ENCODE measurements around the gene PIGC.
"Not testable (repeated sequence)": the region's sequence is repeated elsewhere in the genome, so short reads cannot be mapped to it uniquely, and the experiment has no call there.

The PIGC gene

GRCh38 chr1:172465617-172466016 is 21.7 kb upstream of the PIGC start:
- DNase-seq: no peak

GRCh38 chr1:172460887-172461315 is 17.0 kb upstream of the PIGC start:
- no peak for DNase-seq

GRCh38 chr1:172460177-172460576 is 16.3 kb upstream of the PIGC start:
- DNase-seq: no peak

DNA sequence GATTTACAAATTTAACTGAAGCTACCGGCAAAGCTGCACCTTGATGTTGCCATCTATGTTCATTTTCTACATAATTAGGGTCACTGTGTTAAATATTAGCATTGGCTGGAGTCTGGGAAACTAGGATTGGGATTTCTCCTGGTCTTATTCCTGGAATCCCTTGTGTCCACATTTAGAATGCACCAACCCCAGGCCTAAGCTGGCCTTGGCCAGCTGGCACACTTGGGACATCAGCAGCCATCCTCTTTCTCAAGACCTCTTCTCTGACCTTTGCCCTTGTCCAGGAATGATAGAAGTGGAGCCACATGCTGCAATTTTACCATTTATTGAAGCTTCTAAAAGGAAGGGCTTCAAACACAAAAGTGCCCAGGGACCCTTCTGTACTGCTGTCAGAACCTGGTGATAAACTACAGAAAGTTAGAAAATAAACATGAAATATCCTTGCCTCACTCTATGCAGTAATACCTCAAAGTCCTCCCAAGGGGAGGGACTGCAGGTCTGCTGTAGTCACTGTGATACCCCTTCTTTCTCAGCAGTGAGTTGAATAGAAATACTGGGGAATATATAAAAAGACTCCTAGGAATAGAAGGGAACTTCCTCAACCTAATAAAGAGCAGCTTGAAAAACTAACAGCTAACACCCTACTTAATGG is 13.7 kb upstream of the PIGC start:
- no peak for DNase-seq

GRCh38 chr1:172456344-172456769 is 12.5 kb upstream of the PIGC start:
- no peak for DNase-seq

DNA sequence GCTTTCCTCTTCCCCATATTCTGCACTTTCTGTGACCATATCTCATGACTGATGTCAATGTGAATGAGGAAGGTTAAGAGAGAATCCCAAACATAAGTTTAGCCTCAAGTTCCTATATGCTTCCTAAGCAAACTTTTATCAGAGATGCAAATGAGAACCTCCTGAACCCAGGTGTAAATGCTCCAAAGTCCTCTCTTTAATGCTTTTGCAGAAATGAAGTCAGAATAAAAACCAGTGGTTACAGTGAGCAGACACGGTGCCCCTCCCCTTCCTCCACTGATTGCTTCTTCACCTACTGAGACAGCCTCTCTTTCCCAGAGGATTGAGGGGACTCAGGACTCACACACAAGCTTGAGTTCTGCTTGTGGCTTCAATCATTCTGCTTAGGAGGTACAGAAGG is 11.6 kb upstream of the PIGC start:
- DNase-seq: no peak

DNA sequence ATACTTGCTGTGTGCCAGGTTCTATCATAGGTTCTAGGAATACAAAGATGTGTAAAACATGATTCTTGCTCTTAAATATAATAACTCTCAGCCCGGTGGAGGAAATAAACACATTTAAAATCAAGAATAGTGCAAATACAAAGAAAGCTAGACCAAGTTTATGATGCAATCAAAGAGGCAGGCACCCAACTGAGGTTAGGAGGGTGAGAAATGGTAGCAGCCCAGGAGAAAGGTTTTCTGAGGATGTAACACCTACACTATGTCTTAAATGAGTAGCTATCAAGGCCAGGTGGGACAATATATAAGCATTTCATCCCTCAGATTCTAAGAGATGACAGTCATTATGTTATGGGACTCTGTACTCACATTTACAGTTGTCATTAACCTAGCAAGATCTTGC is 9.7 kb upstream of the PIGC start:
- no peak for DNase-seq

- no peak for DNase-seq
These were observed 9.3 kb upstream of the PIGC start for GRCh38 chr1:172453153-172453545.

- no peak for DNase-seq
These were observed 8.8 kb upstream of the PIGC start for GRCh38 chr1:172452536-172453152.

GRCh38 chr1:172451002-172451443 is 7.2 kb upstream of the PIGC start:
- no peak for DNase-seq

- DNase-seq: no peak
These were observed 6.6 kb upstream of the PIGC start for GRCh38 chr1:172450524-172450885.

GRCh38 chr1:172449585-172450523 is 6.0 kb upstream of the PIGC start:
- DNase-seq: peak in 1 of 2 experiments; percentile 47

- no peak for DNase-seq
These were observed 5.2 kb upstream of the PIGC start for GRCh38 chr1:172448995-172449584.

DNA sequence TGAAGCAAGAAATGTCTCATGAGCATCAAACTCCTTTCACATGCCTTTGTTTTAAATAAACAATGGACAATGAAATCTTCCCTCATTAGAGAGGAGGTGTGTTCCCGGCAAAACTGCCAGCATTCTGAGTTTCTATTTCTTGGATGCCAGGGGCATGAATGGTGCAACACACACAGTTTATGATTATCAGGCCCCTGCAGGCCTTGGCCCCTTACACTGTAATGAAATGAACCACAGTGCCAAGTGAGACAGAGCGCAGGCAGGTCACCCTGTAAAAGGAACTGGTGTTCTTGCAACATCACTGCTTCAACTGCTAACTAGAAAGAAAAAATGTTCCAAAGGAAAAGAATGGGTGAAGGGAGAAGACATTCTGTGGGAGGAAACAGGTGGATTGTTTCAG is 3.8 kb upstream of the PIGC start:
- no peak for DNase-seq

- no peak for DNase-seq
These were observed 2.7 kb upstream of the PIGC start for GRCh38 chr1:172446547-172446946.

- no peak for DNase-seq
These were observed 865 bp downstream of the PIGC start for GRCh38 chr1:172442843-172443565.

- DNase-seq: no peak
These were observed 1.5 kb downstream of the PIGC start for GRCh38 chr1:172442404-172442803.

DNA sequence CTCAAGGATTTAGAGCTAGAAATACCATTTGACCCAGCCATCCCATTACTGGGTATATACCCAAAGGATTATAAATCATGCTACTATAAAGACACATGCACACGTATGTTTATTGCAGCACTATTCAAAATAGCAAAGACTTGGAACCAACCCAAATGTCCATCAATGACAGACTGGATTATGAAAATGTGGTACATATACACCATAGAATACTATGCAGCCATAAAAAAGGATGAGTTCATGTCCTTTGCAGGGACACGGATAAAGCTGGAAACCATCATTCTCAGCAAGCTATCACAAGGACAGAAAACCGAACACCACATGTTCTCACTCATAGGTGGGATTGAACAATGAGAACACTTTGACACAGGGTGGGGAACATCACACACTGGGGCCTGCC is 6.7 kb downstream of the PIGC start:
- DNase-seq: not testable (repeated sequence)

GRCh38 chr1:172431721-172432192 is 12.1 kb downstream of the PIGC start:
- no peak for DNase-seq

- no peak for DNase-seq
These were observed 12.7 kb downstream of the PIGC start for GRCh38 chr1:172431204-172431603.

GRCh38 chr1:172430128-172430454 is 13.8 kb downstream of the PIGC start:
- DNase-seq: no peak

DNA sequence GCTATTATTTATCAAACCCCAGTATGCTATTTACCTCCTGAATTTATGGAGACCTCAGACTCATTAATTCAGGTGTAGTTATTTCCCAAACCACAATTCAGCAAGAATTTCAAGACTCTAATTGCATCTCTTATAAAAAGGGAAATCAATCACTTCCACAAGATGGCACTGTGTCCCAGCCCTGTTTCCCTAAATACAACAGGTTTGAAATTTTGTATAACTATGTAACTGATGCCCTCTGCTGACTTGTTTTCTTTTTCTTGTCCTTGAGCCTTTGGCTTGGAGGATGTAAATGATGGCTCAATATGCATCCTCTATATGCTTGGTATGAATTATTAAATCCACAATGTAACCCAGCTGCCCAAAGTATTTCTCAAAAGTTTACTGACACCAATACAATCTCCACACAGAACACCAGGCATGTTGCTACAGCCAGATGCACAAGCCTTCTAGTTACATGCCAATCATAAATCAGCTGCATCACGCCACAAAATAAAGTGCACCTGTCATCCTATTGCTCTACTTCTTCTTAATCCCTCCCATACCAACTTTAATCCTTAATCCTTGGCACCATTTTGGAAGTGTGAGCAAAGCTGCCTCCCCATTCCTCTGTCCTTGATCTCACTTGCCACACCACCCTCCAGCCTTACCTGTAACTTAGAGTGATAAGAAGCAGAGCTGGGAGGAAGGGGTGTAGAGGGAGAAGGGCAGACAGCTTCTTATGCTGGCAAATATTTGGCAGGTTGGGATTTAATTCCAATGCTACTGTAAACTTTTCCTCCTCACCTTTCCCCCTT is 14.3 kb downstream of the PIGC start:
- peak; percentile 5 to 70 for DNase-seq

Data from SW 1271 (cell line).